AG04449 (cell line): ENCODE measurements around the gene CTNNA3.

Experiments
- CTCF ChIA-PET: fragments of 350-600 bp; formaldehyde crosslinking; extraction: SDS; loops from one replicate; lab custom pipeline; 2021; ENCODE audit warnings: antibody characterized with exemption; lab: Yijun Ruan, JAX
- POLR2A ChIA-PET: fragments of 400-600, 350-600 bp; formaldehyde crosslinking; extraction: SDS; loops from one replicate; lab custom pipeline; 2020; ENCODE audit warnings: antibody characterized with exemption, inconsistent platforms; lab: Yijun Ruan, JAX
- DNase-seq: peaks from one replicate; pipeline ENCODE4 v3.0.0-alpha.2; 2010; ENCODE audit warnings: low read depth, low spot score
- H3K4me3 ChIP-seq: 2 replicates; pipeline ENCODE4 v1.5.1; 2011; ENCODE audit warnings: low read depth, mild to moderate bottlenecking, control low read depth, low read length
- TF ChIP-seq, protein P1 (sequence below): IDR thresholded peaks from one replicate; pipeline ENCODE4 v1.5.1; 2011; ENCODE audit warnings: mild to moderate bottlenecking, moderate library complexity, low read length, control low read depth, inconsistent platforms; ENCODE audit not compliant: insufficient read depth; ENCODE audit errors: missing control alignments

CTNNA3 gene

DNA sequence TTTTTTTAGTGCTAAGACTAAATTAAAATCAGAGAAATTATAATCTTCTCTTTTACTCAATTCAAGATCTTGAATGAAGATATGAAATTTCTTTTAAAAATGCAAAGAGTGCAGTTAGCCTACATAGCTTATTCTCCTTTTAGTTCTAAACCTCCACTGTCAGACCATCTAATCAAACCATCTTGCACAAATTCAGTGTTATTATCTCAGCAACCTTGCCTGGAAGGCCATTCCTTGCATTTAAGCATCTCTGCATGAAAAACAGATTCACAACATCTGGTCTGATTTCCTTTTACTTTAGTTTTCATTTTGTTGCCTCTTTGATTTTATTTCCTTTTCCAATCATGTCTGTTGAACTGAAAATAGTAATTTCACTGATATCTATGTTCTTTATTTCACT, 1297.3 kb downstream of the CTNNA3 start:
- TF ChIP-seq, protein P1, sequence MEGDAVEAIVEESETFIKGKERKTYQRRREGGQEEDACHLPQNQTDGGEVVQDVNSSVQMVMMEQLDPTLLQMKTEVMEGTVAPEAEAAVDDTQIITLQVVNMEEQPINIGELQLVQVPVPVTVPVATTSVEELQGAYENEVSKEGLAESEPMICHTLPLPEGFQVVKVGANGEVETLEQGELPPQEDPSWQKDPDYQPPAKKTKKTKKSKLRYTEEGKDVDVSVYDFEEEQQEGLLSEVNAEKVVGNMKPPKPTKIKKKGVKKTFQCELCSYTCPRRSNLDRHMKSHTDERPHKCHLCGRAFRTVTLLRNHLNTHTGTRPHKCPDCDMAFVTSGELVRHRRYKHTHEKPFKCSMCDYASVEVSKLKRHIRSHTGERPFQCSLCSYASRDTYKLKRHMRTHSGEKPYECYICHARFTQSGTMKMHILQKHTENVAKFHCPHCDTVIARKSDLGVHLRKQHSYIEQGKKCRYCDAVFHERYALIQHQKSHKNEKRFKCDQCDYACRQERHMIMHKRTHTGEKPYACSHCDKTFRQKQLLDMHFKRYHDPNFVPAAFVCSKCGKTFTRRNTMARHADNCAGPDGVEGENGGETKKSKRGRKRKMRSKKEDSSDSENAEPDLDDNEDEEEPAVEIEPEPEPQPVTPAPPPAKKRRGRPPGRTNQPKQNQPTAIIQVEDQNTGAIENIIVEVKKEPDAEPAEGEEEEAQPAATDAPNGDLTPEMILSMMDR: no peak
- ChIA-PET POLR2A (no interaction called here), CTCF (no interaction called here)
- DNase-seq: no peak
- no peak overlapping the region for H3K4me3 ChIP-seq

DNA sequence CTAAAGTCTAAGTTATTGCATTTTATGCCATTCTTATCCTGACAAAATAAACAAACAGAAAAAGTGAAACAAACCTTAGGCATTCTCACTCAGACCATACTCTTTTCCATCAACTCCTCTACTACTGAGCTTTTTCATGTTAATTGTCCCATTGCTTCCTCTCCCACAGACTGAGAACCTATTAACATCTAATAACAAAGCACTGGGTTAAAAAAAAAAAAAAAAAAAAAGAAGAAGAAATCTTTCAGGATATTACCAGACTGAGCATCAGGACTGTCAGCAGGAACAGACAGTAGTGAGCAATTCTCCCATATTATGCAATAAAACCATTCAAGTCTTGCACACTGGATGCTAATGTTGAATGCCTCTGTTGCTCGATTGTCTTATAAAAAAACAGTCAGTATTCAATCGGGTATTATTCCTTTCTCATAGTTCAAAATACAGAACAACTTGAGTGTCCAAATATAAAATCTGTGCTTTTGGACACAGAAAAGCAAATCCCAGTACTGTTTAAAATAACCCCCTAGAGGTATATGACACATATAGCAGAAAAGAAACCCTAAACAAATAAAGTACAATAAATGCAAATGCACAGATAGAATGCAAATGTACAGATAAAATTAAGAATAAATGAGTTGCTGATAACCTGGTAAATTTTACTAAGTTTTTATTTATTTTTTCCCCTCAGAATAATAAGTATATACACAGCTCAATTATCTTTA, 1301.5 kb downstream of the CTNNA3 start:
- no peak overlapping the region for H3K4me3 ChIP-seq
- TF ChIP-seq, protein P1: no peak
- ChIA-PET POLR2A (no interaction called here), CTCF (no interaction called here)
- DNase-seq: no peak

DNA sequence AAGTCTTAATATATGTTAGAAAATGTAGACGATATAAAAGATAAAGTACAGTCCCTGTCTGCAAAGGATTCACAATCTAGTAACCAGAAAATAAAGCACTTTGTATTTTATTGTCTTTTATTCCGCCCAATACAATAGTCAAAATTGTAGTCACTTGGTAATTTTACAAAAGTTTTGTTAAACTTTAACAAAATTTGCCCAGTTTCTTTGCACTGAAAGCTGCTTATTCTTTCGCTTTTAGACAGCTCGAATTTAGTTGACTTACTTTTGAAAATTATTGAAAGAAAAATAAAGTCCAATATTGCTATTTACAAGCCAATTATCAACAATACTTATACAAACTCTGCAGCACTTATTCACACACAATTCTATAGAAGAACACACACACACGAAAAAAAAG, 1305.1 kb downstream of the CTNNA3 start:
- TF ChIP-seq, protein P1: no peak
- DNase-seq: no peak
- CTCF ChIA-PET: no interaction called here
- H3K4me3 ChIP-seq: no peak overlapping the region
- POLR2A ChIA-PET: no interaction called here

DNA sequence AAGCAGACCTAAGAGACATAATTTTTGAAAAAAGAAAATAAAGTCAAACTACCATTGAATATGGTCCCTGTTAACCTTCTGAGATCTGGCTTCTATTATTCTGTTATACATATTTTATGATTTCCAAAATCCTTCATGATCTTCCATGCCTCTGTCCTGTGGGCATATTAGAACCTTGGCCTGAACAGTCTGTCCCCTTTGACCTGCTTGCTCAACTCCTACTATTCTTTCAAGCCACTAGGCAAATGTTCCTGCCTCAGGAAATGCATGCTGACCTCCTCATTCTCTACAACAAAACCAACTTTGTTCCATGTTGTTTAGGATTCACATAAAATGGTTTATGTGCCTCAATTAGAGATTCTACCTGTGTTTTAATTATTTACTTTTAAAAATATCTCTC, 1315.0 kb downstream of the CTNNA3 start:
- TF ChIP-seq, protein P1: no peak
- DNase-seq: no peak
- POLR2A ChIA-PET: no interaction called here
- CTCF ChIA-PET: no interaction called here
- H3K4me3 ChIP-seq: no peak overlapping the region

DNA sequence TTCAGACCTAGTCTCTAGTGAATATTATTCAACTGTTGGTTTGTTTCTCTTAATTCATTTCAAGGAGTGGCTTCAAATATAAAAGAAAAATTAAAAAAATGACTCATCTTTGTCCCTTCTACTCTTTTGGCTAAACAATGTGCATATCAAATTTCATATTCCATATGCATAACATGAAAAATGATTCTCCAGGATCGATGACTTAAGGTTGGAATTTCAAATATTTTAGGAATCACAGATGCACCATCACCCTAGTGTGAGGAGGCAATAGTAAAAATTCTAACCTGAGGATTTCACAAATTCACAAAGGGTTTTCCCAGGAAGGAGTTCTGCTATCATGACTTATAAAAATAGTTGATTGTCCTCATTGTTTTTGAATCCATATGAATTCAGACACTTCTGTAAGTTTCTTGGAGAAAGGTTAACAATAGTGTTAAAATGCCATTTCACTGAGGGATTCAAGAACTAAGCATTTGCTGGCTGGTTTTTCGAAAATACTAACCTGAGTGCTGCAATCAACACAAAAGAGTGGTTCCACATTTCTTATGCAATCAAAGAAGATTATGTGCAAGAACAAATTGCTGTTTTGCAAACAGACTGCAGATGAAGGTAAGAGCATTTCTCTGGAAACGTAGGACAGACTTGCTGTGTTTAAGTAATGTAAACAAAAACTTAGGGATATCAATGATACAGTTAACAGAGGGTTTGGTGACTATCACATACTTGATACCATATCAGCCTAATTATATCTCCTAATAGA, 1317.7 kb downstream of the CTNNA3 start:
- CTCF ChIA-PET: no interaction called here
- DNase-seq: no peak
- TF ChIP-seq, protein P1: no peak
- POLR2A ChIA-PET: no interaction called here
- no peak overlapping the region for H3K4me3 ChIP-seq

DNA sequence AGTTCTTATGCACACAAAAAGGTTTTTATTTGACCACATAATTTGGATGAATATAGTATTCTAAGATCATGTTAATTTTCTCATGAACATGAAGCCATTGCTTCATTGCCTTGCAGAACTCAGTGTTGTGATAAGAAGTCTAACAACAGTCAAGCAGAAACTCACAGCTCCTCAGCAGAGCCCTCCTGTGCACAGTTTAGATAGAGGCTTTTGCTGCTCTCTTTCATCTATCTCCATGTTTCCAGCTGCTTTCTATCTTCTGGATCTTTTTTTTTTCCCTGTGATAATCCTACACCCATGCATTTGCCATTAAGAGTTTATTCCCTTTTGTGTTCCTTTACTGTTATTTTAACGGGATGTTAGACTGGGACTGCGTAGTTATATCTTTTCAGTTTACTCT, 1327.8 kb downstream of the CTNNA3 start:
- TF ChIP-seq, protein P1: no peak
- CTCF ChIA-PET: no interaction called here
- POLR2A ChIA-PET: no interaction called here
- H3K4me3 ChIP-seq: no peak overlapping the region
- no peak for DNase-seq
